HL-60 (cell line): Measurements from ENCODE around the gene SACS.

Experiments
- POLR2AphosphoS5 ChIP-seq: IDR thresholded peaks from 2 replicates; pipeline ENCODE4 v1.6.1; 2012; ENCODE audit warnings: low read depth
- SPI1 ChIP-seq: IDR thresholded peaks from 2 replicates; pipeline ENCODE4 v1.6.1; 2012; ENCODE audit warnings: low read depth, mild to moderate bottlenecking, borderline replicate concordance
- TF ChIP-seq, protein P1 (sequence below): IDR thresholded peaks from one replicate; pipeline ENCODE4 v1.5.1; 2011; ENCODE audit warnings: low read length, control low read depth, inconsistent platforms; ENCODE audit not compliant: insufficient read depth
- TF ChIP-seq, protein P2 (sequence below): IDR thresholded peaks from 2 replicates; pipeline ENCODE4 v1.6.1; 2012; ENCODE audit warnings: low read depth; ENCODE audit not compliant: insufficient replicate concordance

DNA sequence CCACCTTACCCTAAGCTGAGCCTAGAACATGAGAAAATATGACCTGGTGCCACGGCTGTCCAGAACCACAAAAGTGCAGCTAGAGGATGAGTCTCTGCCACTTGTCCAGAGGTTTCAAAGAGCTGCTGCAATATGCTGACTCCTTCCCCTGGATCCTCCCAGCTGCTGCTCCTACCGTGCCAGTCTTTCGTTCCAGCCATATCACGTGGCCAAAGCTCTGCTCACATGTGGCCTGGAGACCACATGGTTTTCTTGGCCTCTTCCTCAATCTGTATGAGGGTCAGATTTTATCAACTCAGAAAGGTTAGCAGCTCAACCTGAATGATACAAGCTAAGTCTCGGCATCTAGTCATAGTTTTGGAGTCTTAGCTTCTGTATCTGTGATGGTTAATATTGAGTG, 3.2 kb upstream of the SACS start:
- TF ChIP-seq, protein P1, sequence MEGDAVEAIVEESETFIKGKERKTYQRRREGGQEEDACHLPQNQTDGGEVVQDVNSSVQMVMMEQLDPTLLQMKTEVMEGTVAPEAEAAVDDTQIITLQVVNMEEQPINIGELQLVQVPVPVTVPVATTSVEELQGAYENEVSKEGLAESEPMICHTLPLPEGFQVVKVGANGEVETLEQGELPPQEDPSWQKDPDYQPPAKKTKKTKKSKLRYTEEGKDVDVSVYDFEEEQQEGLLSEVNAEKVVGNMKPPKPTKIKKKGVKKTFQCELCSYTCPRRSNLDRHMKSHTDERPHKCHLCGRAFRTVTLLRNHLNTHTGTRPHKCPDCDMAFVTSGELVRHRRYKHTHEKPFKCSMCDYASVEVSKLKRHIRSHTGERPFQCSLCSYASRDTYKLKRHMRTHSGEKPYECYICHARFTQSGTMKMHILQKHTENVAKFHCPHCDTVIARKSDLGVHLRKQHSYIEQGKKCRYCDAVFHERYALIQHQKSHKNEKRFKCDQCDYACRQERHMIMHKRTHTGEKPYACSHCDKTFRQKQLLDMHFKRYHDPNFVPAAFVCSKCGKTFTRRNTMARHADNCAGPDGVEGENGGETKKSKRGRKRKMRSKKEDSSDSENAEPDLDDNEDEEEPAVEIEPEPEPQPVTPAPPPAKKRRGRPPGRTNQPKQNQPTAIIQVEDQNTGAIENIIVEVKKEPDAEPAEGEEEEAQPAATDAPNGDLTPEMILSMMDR, result no peak
- TF ChIP-seq POLR2AphosphoS5 (no peak), SPI1 (no peak)
- TF ChIP-seq, protein P2, sequence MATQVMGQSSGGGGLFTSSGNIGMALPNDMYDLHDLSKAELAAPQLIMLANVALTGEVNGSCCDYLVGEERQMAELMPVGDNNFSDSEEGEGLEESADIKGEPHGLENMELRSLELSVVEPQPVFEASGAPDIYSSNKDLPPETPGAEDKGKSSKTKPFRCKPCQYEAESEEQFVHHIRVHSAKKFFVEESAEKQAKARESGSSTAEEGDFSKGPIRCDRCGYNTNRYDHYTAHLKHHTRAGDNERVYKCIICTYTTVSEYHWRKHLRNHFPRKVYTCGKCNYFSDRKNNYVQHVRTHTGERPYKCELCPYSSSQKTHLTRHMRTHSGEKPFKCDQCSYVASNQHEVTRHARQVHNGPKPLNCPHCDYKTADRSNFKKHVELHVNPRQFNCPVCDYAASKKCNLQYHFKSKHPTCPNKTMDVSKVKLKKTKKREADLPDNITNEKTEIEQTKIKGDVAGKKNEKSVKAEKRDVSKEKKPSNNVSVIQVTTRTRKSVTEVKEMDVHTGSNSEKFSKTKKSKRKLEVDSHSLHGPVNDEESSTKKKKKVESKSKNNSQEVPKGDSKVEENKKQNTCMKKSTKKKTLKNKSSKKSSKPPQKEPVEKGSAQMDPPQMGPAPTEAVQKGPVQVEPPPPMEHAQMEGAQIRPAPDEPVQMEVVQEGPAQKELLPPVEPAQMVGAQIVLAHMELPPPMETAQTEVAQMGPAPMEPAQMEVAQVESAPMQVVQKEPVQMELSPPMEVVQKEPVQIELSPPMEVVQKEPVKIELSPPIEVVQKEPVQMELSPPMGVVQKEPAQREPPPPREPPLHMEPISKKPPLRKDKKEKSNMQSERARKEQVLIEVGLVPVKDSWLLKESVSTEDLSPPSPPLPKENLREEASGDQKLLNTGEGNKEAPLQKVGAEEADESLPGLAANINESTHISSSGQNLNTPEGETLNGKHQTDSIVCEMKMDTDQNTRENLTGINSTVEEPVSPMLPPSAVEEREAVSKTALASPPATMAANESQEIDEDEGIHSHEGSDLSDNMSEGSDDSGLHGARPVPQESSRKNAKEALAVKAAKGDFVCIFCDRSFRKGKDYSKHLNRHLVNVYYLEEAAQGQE, result no peak
